ENCODE data around the gene KDELR3. TPM values are rescaled to one million over a fixed set of nuclear protein-coding genes. Genes with fewer than 3 reads are reported as not detected.

Gene KDELR3
- total and polyA plus RNA-seq, 10 of the 15 experiments (the other 5 are each of a cell fraction or from before 2014, with no cell fraction given), result 0.15 to 0.98 (median 0.25) TPM; not detected in 1

DNA sequence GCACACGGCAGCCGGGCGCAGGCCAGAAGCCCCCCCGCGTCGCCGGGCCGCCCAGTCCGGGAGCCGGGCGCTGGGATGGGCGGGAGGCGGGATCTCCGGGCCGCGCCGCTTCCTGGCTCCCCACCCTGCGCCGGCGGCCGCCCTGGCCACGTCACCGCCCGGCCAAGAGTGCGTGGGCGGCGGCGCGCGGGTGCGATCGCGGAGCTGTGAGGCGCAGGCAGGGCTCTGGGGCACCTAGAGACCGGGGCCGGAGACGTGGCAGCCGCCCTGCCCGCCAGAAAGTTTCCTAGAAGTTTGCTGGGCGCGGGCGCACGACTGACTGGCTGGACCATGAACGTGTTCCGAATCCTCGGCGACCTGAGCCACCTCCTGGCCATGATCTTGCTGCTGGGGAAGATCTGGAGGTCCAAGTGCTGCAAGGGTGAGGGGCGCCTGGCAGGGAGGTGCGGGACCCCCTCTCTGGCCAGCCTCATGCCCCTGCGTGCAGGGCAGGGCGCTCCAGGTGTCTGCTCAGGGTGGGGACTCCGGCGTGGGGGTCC lies at the start of gene KDELR3 (continued):
- TF ChIP-seq, protein P1, sequence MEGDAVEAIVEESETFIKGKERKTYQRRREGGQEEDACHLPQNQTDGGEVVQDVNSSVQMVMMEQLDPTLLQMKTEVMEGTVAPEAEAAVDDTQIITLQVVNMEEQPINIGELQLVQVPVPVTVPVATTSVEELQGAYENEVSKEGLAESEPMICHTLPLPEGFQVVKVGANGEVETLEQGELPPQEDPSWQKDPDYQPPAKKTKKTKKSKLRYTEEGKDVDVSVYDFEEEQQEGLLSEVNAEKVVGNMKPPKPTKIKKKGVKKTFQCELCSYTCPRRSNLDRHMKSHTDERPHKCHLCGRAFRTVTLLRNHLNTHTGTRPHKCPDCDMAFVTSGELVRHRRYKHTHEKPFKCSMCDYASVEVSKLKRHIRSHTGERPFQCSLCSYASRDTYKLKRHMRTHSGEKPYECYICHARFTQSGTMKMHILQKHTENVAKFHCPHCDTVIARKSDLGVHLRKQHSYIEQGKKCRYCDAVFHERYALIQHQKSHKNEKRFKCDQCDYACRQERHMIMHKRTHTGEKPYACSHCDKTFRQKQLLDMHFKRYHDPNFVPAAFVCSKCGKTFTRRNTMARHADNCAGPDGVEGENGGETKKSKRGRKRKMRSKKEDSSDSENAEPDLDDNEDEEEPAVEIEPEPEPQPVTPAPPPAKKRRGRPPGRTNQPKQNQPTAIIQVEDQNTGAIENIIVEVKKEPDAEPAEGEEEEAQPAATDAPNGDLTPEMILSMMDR (IDR thresholded peaks at IDR 0.05 in 2 of 3, conservative IDR thresholded peaks at IDR 0.05 in 1 of 3; ENCODE audit: control insufficient read depth in 2 of 3, extremely low read depth in 1 of 3, insufficient read depth in 1 of 3, low read depth in 3 of 3, low read length in 3 of 3), result no peak
- TF ChIP-seq NFXL1 (IDR thresholded peaks at IDR 0.05; ENCODE audit: borderline replicate concordance) (no peak), PAX8 (IDR thresholded peaks at IDR 0.05) (no peak), BRCA1 (IDR thresholded peaks at IDR 0.05; ENCODE audit: low read depth, low read length) (no peak), SMAD5 (IDR thresholded peaks at IDR 0.05; ENCODE audit: low read depth) (no peak), BACH1 (IDR thresholded peaks at IDR 0.05; ENCODE audit: borderline replicate concordance) (no peak), ZSCAN29 (IDR thresholded peaks at IDR 0.05) (no peak), ELK1 (IDR thresholded peaks at IDR 0.05; ENCODE audit: low read depth, low read length) (no peak), POU2F2 (IDR thresholded peaks at IDR 0.05; ENCODE audit: borderline replicate concordance, low read depth, low read length) (no peak), ATF7 (IDR thresholded peaks at IDR 0.05; ENCODE audit: low read depth) (no peak), EGR1 (IDR thresholded peaks at IDR 0.05; ENCODE audit: borderline replicate concordance in 1 of 2, low read depth in 2 of 2, low read length in 2 of 2) (peak; percentile 80 to 98), TCF7 (IDR thresholded peaks at IDR 0.05; ENCODE audit: borderline replicate concordance) (no peak), ZNF24 (IDR thresholded peaks at IDR 0.05) (no peak), ZBTB4 (CRISPR knock-in tag; IDR thresholded peaks at IDR 0.05) (no peak), MTA2 (IDR thresholded peaks at IDR 0.05; ENCODE audit: low read depth) (no peak), PKNOX1 (IDR thresholded peaks at IDR 0.05) (no peak), JUND (IDR thresholded peaks at IDR 0.05; ENCODE audit: low read depth, low read length) (no peak), RBBP5 (conservative IDR thresholded peaks at IDR 0.05) (no peak), BCL11A (IDR thresholded peaks at IDR 0.05; ENCODE audit: low read depth, low read length) (no peak), SPI1 (IDR thresholded peaks at IDR 0.05; ENCODE audit: borderline replicate concordance, insufficient read depth, low read depth, low read length) (no peak), ZBED1 (IDR thresholded peaks at IDR 0.05; ENCODE audit: borderline replicate concordance) (no peak), ZNF217 (IDR thresholded peaks at IDR 0.05) (peak; percentile 32; the same call in 1 of the 2 replicates)
- TF ChIP-seq, protein P2, sequence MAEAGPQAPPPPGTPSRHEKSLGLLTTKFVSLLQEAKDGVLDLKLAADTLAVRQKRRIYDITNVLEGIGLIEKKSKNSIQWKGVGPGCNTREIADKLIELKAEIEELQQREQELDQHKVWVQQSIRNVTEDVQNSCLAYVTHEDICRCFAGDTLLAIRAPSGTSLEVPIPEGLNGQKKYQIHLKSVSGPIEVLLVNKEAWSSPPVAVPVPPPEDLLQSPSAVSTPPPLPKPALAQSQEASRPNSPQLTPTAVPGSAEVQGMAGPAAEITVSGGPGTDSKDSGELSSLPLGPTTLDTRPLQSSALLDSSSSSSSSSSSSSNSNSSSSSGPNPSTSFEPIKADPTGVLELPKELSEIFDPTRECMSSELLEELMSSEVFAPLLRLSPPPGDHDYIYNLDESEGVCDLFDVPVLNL (IDR thresholded peaks at IDR 0.05; ENCODE audit: low read depth, low read length), result no peak
